GM19463 (cell line): ENCODE results near the gene PCGF1.

Experiments
- ATAC-seq: cut with Tn5 transposase; IDR thresholded peaks from one replicate; pipeline ENCODE4 v1.9.1; 2021; ENCODE audit warnings: mild to moderate bottlenecking, moderate library complexity; ENCODE audit not compliant: unreplicated experiment

The PCGF1 gene

GRCh38 chr2:74507145-74507925, at the start of gene PCGF1:
PCGF1 (minus strand) TSS chr2:74507695; CDS start chr2:74507668, 27 bp downstream.
- peak; percentile 81 for ATAC-seq

- ATAC-seq: no peak
These were observed 49.4 kb upstream of the PCGF1 start for GRCh38 chr2:74556831-74557370.

- no peak for ATAC-seq
These were observed 48.7 kb upstream of the PCGF1 start for GRCh38 chr2:74556159-74556558.

- no peak for ATAC-seq
These were observed 48.2 kb upstream of the PCGF1 start for GRCh38 chr2:74555610-74556103.

GRCh38 chr2:74554820-74555531, 47.5 kb upstream of the PCGF1 start:
- peak; percentile 37 for ATAC-seq

- ATAC-seq: peak; percentile 59
These were observed 46.7 kb upstream of the PCGF1 start, which contains the start of the genes DOK1 and LOXL3 for GRCh38 chr2:74553892-74554819. DOK1 (plus strand) TSS chr2:74554720; CDS start chr2:74554755, 35 bp downstream. LOXL3 (minus strand) TSS chr2:74553942; CDS start chr2:74552634, 1,308 bp downstream.

GRCh38 chr2:74552914-74553811, 45.7 kb upstream of the PCGF1 start:
- no peak for ATAC-seq

GRCh38 chr2:74551942-74552913, 44.7 kb upstream of the PCGF1 start:
- no peak for ATAC-seq

GRCh38 chr2:74551530-74551929, 44.0 kb upstream of the PCGF1 start:
- no peak for ATAC-seq

GRCh38 chr2:74550231-74550630, 42.7 kb upstream of the PCGF1 start:
- no peak for ATAC-seq

- ATAC-seq: peak; percentile 46
These were observed 41.7 kb upstream of the PCGF1 start for GRCh38 chr2:74548900-74549826.

GRCh38 chr2:74548285-74548899, 40.9 kb upstream of the PCGF1 start:
- no peak for ATAC-seq

GRCh38 chr2:74546004-74546403, 38.5 kb upstream of the PCGF1 start:
- no peak for ATAC-seq

GRCh38 chr2:74544634-74545033, 37.1 kb upstream of the PCGF1 start:
- no peak for ATAC-seq

GRCh38 chr2:74542978-74543377, 35.5 kb upstream of the PCGF1 start:
- ATAC-seq: no peak

GRCh38 chr2:74540291-74540690, 32.8 kb upstream of the PCGF1 start:
- ATAC-seq: no peak

- ATAC-seq: peak; percentile 51
These were observed 31.4 kb upstream of the PCGF1 start for GRCh38 chr2:74538881-74539339.
